Muscle layer of colon (tissue), 2 donors: ENCODE measurements around the gene GCG.

Experiments used
- H3K27ac ChIP-seq: one replicate; pipeline ENCODE4 v1.7.0; 2013; ENCODE audit warnings: low read depth, mild to moderate bottlenecking, low read length, moderate library complexity
- H3K27me3 ChIP-seq, 2 donors: one replicate each; pipeline ENCODE4 v1.7.0; 2013; ENCODE audit warnings: low read length in 2 of 2, mild to moderate bottlenecking in 2 of 2; ENCODE audit not compliant: insufficient read depth in 2 of 2, control insufficient read depth in 1 of 2
- H3K36me3 ChIP-seq: one replicate; pipeline ENCODE4 v1.7.0; 2013; ENCODE audit warnings: mild to moderate bottlenecking, low read length; ENCODE audit not compliant: insufficient read depth
- H3K4me1 ChIP-seq: one replicate; pipeline ENCODE4 v1.7.0; 2013; ENCODE audit warnings: mild to moderate bottlenecking, low read length; ENCODE audit not compliant: insufficient read depth
- H3K4me3 ChIP-seq, 2 donors: one replicate each; pipeline ENCODE4 v1.7.0; 2013; ENCODE audit warnings: low read length in 2 of 2, low read depth in 1 of 2, mild to moderate bottlenecking in 1 of 2, moderate library complexity in 1 of 2
- H3K9ac ChIP-seq: one replicate; pipeline ENCODE4 v1.7.0; 2013; ENCODE audit warnings: low read length
- H3K9me3 ChIP-seq: one replicate; pipeline ENCODE4 v1.7.0; 2013; ENCODE audit warnings: mild to moderate bottlenecking, low read length
- donor health status: abdominal sarcoma.
- donor health status: Adenocarcinoma of cecum.

Gene GCG

DNA sequence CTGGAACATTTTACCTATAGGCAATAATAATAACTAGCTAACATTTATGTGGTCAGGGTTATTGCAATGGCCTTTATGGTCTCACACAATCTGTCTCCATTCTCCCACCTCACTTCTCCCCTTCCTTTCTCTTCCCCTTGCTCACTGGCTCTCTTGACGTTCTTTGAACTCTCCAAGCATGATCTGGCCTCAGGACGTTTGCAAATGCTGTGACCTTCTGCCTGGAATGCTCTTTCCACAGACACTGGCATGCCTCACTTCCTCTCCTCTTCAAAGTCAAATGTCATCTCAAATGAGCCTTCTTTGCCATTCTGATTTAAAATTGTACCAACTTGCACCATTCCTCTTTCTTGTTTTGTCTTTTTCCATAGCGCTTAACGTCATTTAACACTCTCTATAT, 25.3 kb upstream of the GCG start:
- H3K4me1 ChIP-seq, result no peaks in the 10 kb centered on the region
- no peaks in the 10 kb centered on the region for H3K36me3 ChIP-seq
- no peaks in the 10 kb centered on the region for H3K9me3 ChIP-seq
- no peak overlapping the region for H3K27ac ChIP-seq
- H3K27me3 ChIP-seq, result no peaks in the 10 kb centered on the region
- H3K4me3 ChIP-seq, result no peak overlapping the region
- no peak overlapping the region for H3K9ac ChIP-seq

DNA sequence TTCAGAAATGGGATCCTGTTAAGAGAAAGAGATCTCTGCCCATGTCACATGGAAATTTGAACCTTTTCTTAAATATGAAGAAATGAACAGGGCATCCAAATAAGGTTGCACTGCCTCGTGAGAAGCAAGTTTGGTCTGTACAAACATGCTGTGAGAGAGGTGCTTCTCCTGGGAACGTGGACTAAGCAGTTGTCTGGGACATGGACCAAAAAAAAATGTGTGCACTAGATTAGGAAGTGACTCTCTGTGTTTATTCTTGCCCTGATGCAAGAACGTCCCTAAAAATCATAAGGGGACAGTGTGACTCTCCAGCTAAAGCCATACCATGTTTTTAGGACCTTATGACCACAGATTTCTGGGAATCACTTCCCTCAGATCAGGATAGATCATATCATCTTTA, 23.7 kb upstream of the GCG start:
- Histone ChIP-seq H3K27ac (no peak overlapping the region), H3K9me3 (no peaks in the 10 kb centered on the region), H3K36me3 (no peaks in the 10 kb centered on the region), H3K9ac (no peak overlapping the region), H3K4me3 (no peak overlapping the region), H3K4me1 (no peaks in the 10 kb centered on the region), H3K27me3 (no peaks in the 10 kb centered on the region)

DNA sequence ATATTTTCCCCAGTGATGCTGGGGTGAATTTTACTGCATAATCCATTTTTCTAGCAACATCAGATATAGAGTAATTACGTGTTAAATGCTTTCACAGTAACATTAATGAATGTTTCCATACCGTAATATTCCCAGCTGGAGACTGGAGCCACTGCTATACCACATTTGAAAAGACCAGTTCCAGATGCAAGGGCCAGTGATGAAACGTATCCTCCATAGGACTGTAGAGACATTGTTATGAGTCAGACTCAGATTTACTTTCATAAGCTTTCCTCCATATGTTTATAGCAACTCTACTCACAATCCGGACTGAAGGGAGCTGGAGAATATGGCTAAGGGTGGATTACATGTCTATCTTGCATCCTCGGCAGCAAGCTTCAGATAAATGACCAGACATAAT, 22.7 kb upstream of the GCG start:
- Histone ChIP-seq H3K4me1 (no peaks in the 10 kb centered on the region), H3K27ac (no peak overlapping the region), H3K9ac (no peak overlapping the region), H3K36me3 (no peaks in the 10 kb centered on the region), H3K4me3 (no peak overlapping the region), H3K27me3 (no peaks in the 10 kb centered on the region), H3K9me3 (no peaks in the 10 kb centered on the region)

DNA sequence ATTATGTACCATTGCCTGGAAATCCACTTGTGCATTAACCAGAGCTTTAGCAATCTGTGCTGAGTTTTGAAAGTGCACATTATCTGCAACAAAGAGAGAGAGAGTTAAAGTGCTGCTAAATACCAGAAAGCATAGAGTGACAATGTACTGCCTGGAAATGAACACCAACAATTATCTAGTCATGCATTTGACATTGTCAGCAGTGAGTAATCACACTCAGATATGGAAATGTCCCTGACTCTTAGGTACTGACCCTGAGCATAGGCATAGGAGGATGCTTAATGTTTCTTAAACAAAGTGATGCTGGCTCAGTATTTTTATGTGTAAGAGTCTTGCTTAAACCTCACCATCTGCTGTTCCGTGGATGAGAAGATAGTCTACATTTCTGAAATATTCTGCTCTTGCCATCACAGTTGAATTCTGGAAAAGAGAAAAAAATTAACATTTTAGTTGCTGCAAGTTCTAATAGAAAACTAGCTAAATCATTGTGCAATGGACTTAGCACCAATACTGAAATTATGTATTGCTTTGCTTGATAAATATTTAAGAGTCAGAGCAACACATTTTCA, 20.8 kb upstream of the GCG start:
- Histone ChIP-seq H3K9me3 (no peaks in the 10 kb centered on the region), H3K36me3 (no peaks in the 10 kb centered on the region), H3K27me3 (no peaks in the 10 kb centered on the region), H3K4me3 (no peak overlapping the region), H3K9ac (no peak overlapping the region), H3K27ac (no peak overlapping the region), H3K4me1 (no peaks in the 10 kb centered on the region)

DNA sequence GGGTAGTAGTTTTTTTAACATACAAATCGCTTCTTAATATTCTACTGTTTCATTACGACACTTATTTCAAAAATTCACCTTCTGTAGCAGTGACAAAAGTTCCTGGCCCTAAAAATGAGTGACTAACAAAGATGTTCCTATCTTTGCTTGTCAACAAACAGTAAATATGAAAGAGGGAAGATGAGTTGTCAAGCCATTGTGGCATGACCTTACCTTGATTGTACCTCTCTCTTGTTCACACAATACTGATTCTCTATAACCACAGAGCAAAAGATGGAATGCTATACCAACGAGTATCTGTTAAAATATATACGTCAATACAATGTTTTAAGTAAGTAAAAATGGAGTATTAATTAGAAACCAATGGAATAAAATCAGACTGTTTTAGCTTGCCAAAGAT, 14.7 kb upstream of the GCG start:
- Histone ChIP-seq H3K36me3 (no peaks in the 10 kb centered on the region), H3K9me3 (no peaks in the 10 kb centered on the region), H3K27ac (no peak overlapping the region), H3K27me3 (no peaks in the 10 kb centered on the region), H3K4me1 (no peaks in the 10 kb centered on the region), H3K4me3 (no peak overlapping the region), H3K9ac (no peak overlapping the region)

DNA sequence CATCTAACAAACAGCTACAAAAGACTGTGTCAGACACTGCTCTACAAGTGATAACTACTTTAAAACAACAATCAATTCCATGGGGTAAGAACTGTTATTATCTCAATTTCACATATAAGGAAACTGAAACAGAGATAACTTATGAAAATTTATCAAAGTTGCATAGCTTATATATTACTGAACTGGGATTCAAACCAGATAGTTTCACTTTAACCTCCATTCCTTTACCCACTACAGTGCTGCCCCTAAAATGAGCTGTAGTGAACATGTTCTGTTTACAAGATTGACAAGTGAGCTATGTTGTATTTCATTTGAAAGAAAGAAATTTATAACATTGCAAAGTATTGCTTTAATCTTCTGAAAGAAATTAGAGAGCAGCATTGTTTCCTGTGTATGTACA, 14.1 kb upstream of the GCG start:
- H3K27me3 ChIP-seq, result no peaks in the 10 kb centered on the region
- no peaks in the 10 kb centered on the region for H3K9me3 ChIP-seq
- no peaks in the 10 kb centered on the region for H3K36me3 ChIP-seq
- no peak overlapping the region for H3K4me3 ChIP-seq
- H3K4me1 ChIP-seq, result no peaks in the 10 kb centered on the region
- no peak overlapping the region for H3K27ac ChIP-seq
- H3K9ac ChIP-seq, result no peak overlapping the region

DNA sequence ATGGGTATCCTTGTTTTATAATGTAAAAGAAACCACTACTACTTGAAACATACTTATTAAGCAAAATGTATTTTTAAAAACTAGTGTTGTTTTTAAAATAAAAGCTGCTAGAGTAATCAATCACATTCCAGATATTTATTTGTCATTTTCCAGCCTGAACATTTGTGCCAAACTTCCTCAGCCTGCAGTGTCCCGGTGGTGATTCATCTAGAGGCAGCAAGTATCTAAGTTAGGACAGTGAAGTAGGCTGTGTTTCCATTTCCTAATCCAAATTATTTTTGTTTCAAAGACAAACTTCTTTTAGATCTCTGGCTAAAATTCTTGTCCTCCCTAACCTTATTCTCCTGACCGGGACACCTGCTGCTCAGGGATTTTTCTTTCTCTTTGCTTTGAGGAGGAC, 12.8 kb upstream of the GCG start:
- H3K27ac ChIP-seq, result no peak overlapping the region
- H3K9ac ChIP-seq, result no peak overlapping the region
- H3K27me3 ChIP-seq, result no peaks in the 10 kb centered on the region
- no peak overlapping the region for H3K4me3 ChIP-seq
- no peaks in the 10 kb centered on the region for H3K9me3 ChIP-seq
- H3K36me3 ChIP-seq, result no peaks in the 10 kb centered on the region
- no peaks in the 10 kb centered on the region for H3K4me1 ChIP-seq

DNA sequence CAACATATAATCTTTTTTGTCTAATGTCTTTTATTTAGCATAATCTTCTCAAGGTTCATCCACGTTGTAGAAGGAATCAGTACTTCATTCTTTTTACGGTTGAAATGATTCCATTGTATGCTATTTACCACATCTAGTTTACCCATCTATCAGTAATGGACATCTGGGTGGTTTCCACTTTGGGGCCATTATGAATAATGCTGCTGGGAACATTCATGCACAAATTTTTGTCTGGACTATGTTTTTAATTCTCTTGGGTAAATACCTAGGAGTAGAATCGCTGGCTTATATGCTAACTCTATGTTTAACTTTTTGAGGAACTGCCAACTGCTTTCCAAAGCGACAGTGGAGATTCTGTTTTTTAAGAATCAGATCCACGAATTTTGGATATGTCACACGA, 7.4 kb upstream of the GCG start:
- H3K27ac ChIP-seq, result no peak overlapping the region

DNA sequence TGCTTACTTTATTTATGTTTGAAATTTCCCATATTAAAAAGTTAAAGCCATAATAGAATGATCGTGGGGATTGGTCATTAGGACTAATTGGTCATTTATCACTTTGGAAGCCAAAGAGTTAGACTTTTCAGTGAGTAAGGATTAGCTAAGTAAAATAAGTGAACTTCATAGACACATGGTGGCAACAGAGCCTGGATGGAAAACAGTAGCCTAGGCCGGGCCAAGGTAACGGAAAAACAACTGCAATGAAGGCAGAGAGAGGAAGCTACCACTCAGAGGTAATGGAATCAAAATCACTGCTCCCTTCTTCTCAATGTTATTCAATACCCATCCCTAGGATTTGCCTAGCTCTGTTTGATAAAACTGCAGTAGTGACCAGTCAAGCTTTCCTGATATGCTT, 4.1 kb upstream of the GCG start:
- H3K36me3 ChIP-seq, result no peaks in the 10 kb centered on the region
- no peaks in the 10 kb centered on the region for H3K9me3 ChIP-seq
- H3K4me1 ChIP-seq, result no peaks in the 10 kb centered on the region
- H3K27ac ChIP-seq, result no peak overlapping the region
- H3K4me3 ChIP-seq, result no peak overlapping the region
- no peak overlapping the region for H3K9ac ChIP-seq
- H3K27me3 ChIP-seq, result no peaks in the 10 kb centered on the region

More for the DNA sequence above, 7.4 kb upstream of the GCG start:
- Histone ChIP-seq H3K4me1 (no peaks in the 10 kb centered on the region), H3K4me3 (no peak overlapping the region), H3K27me3 (no peaks in the 10 kb centered on the region), H3K9me3 (no peaks in the 10 kb centered on the region), H3K36me3 (no peaks in the 10 kb centered on the region), H3K9ac (no peak overlapping the region)

DNA sequence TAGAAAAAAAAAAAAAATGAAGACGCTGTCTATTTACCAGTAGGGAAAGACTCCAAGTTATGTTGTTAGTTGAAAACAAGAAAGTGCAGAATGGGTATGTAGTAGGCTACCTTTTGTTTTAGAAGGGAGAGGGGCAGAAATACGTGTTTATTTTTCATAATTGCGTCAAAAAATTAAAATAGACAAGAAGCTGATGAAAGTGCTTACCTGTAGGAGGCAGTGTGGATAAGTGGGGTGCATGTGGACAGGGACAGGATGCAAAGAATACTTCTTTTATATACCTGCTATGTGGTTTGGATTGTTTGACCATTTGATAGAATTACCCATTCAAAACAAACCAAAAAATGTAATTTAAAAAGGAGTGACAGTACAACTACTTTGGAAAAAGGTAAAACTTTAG, 3.0 kb upstream of the GCG start:
- Histone ChIP-seq H3K4me3 (no peak overlapping the region), H3K27ac (no peak overlapping the region), H3K9me3 (no peaks in the 10 kb centered on the region), H3K27me3 (no peaks in the 10 kb centered on the region), H3K9ac (no peak overlapping the region), H3K36me3 (no peaks in the 10 kb centered on the region), H3K4me1 (no peaks in the 10 kb centered on the region)

DNA sequence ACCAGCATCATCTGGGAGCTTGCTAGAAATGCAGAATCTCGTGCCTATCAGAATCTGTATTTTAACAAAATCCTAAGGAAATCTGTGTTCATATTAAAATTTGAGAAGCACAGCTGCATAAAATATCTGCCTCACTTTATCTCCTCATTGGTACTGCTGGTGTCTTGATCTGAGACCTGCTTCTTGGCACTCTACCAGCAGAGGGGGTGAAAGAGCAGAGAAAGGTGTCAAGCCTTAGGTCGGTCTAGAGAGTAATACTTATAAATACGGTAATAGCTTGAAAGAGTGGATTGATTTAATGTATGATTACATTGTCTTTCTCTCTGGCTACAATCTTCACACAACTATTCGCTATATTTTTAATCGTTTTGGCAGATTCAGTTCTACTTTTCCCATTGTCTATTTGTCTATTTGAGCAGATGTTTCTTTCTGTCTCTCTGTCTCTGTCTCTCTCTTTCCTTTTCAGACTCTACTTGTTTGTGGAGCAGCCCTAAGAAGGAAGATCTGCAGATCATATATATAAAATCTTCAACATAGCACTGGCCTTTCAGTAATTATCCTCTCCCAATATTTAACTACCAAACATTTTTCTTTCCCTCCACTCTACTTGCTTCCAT, 1.7 kb upstream of the GCG start:
- no peak overlapping the region for H3K4me3 ChIP-seq
- no peak overlapping the region for H3K27ac ChIP-seq
- no peaks in the 10 kb centered on the region for H3K4me1 ChIP-seq
- H3K36me3 ChIP-seq, result no peaks in the 10 kb centered on the region
- H3K9me3 ChIP-seq, result no peaks in the 10 kb centered on the region
- no peak overlapping the region for H3K9ac ChIP-seq
- no peaks in the 10 kb centered on the region for H3K27me3 ChIP-seq

DNA sequence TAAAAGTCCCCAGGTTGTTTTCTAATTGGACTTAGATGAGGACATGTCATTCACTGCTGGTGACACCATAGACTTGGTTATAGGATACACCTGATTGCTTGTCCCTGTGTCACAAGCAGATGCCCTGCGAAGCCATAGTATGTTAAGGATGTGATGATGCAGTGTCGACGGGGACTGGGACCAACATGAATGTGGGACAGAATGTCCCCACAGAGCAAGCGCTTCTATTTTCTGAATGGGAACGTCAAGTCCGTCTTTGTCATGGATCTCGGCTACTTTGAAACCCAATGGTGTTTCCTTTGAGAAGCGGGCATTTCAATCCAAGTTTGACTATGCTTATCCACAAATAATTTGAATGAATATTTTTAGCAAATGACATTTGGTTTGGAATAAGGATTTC, 2.1 kb downstream of the GCG start:
- H3K27me3 ChIP-seq, result no peaks in the 10 kb centered on the region
- H3K4me3 ChIP-seq, result no peak overlapping the region
- H3K27ac ChIP-seq, result no peak overlapping the region
- H3K36me3 ChIP-seq, result no peaks in the 10 kb centered on the region
- H3K9ac ChIP-seq, result no peak overlapping the region
- no peaks in the 10 kb centered on the region for H3K9me3 ChIP-seq
- H3K4me1 ChIP-seq, result no peaks in the 10 kb centered on the region
